Trophoblast cell (in vitro differentiated cells and primary cell): ENCODE results near the gene ACSL4.

Source experiments
- DNase-seq, 2 donors: peaks; one replicate each; pipeline ENCODE4 v3.0.0-alpha.2; 2016
- H2AFZ ChIP-seq: 2 replicates; pipeline ENCODE4 v1.6.1; 2013; ENCODE audit warnings: low read length, moderate library complexity, mild to moderate bottlenecking; ENCODE audit not compliant: insufficient read depth, poor library complexity
- H2AK5ac ChIP-seq: 2 replicates; pipeline ENCODE4 v1.6.1; 2013; ENCODE audit warnings: mild to moderate bottlenecking, low read length
- H2BK120ac ChIP-seq: 2 replicates; pipeline ENCODE4 v1.6.1; 2013; ENCODE audit warnings: low read length, mild to moderate bottlenecking, moderate library complexity; ENCODE audit not compliant: insufficient read depth, poor library complexity
- H2BK12ac ChIP-seq: 2 replicates; pipeline ENCODE4 v1.6.1; 2013; ENCODE audit warnings: mild to moderate bottlenecking, low read length, moderate library complexity
- H2BK5ac ChIP-seq: 2 replicates; pipeline ENCODE4 v1.6.1; 2013; ENCODE audit warnings: low read length, low read depth, moderate library complexity, mild to moderate bottlenecking; ENCODE audit not compliant: poor library complexity
- H3K14ac ChIP-seq: 2 replicates; pipeline ENCODE4 v1.6.1; 2013; ENCODE audit warnings: mild to moderate bottlenecking, low read length
- H3K18ac ChIP-seq: 2 replicates; pipeline ENCODE4 v1.6.1; 2013; ENCODE audit warnings: mild to moderate bottlenecking, low read length
- H3K23ac ChIP-seq: 2 replicates; pipeline ENCODE4 v1.6.1; 2013; ENCODE audit warnings: low read length
- H3K27ac ChIP-seq: 2 replicates; pipeline ENCODE4 v1.5.1; 2013; ENCODE audit warnings: low read depth, mild to moderate bottlenecking, inconsistent platforms, low read length, moderate library complexity
- H3K27me3 ChIP-seq: 2 replicates; pipeline ENCODE4 v1.6.1; 2013; ENCODE audit warnings: inconsistent platforms, mild to moderate bottlenecking, low read length, moderate library complexity; ENCODE audit not compliant: insufficient read depth
- H3K36me3 ChIP-seq, 2 experiments: 1 replicate in 1 of 2; 2 replicates in 1 of 2; pipeline ENCODE4 v1.6.1; 2013; ENCODE audit warnings: low read length in 2 of 2, mild to moderate bottlenecking in 2 of 2, moderate library complexity in 1 of 2; ENCODE audit not compliant: insufficient read depth in 2 of 2, control insufficient read depth in 1 of 2
- H3K4ac ChIP-seq: 2 replicates; pipeline ENCODE4 v1.6.1; 2013; ENCODE audit warnings: low read depth, mild to moderate bottlenecking, low read length, moderate library complexity
- H3K4me1 ChIP-seq, 2 experiments: 1 replicate in 1 of 2; 2 replicates in 1 of 2; pipeline ENCODE4 v1.6.1; 2013; ENCODE audit warnings: low read length in 2 of 2, mild to moderate bottlenecking in 2 of 2, moderate library complexity in 1 of 2; ENCODE audit not compliant: insufficient read depth in 2 of 2, control insufficient read depth in 1 of 2
- H3K4me2 ChIP-seq: 2 replicates; pipeline ENCODE4 v1.6.1; 2013; ENCODE audit warnings: inconsistent platforms, mild to moderate bottlenecking, low read length, moderate library complexity
- H3K4me3 ChIP-seq: 2 replicates; pipeline ENCODE4 v1.5.1; 2013; ENCODE audit warnings: mild to moderate bottlenecking, low read depth, low read length, inconsistent platforms
- H3K79me1 ChIP-seq: one replicate; pipeline ENCODE4 v1.6.1; 2013; ENCODE audit warnings: low read length
- H3K79me2 ChIP-seq: 2 replicates; pipeline ENCODE4 v1.6.1; 2013; ENCODE audit warnings: low read length, mild to moderate bottlenecking; ENCODE audit not compliant: control insufficient read depth, insufficient read depth, poor library complexity
- H3K9ac ChIP-seq: 2 replicates; pipeline ENCODE4 v1.6.1; 2013; ENCODE audit warnings: mild to moderate bottlenecking, low read length
- H3K9me3 ChIP-seq: 2 replicates; pipeline ENCODE4 v1.6.1; 2013; ENCODE audit warnings: low read depth, mild to moderate bottlenecking, control low read depth, inconsistent platforms, low read length; ENCODE audit not compliant: insufficient read depth
- H4K12ac ChIP-seq: 2 replicates; pipeline ENCODE4 v1.6.1; 2013; ENCODE audit warnings: low read depth, mild to moderate bottlenecking, low read length, moderate library complexity
- H4K8ac ChIP-seq: 2 replicates; pipeline ENCODE4 v1.6.1; 2013; ENCODE audit warnings: low read depth, mild to moderate bottlenecking, low read length, moderate library complexity
- H4K91ac ChIP-seq: one replicate; pipeline ENCODE4 v1.6.1; 2013; ENCODE audit warnings: low read depth, mild to moderate bottlenecking, low read length, moderate library complexity
- WGBS: extraction: QIAGEN DNeasy Blood & Tissue Kit; methylation state at CpG from one replicate; pipeline ENCODE4 v1.1.7; 2013; ENCODE audit warnings: missing lambda C conversion rate; ENCODE audit not compliant: insufficient read length, insufficient coverage; ENCODE audit errors: extremely low coverage; 5-methylcytosine and 5-hydroxymethylcytosine counted together

ACSL4 gene

DNA sequence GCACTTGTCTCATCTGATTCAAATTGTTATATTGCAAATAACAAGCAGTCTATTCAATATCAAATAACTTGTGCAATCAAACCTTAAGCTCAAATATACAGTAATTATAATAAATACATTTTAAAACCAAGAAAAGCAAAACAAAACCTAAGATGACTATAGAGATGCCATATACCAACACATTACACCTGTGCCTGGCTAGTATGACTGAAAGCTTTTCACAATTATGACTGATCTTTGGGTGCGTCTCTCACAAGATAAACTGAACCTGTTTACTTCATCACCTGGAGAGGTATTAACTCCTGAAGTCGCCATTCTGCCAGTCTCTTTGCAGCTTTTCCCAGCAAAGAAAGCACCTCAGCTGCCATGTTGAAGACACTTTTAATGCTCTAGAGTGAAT lies 41.3 kb downstream of the ACSL4 start:
- Histone ChIP-seq H3K27ac (no peak overlapping the region), H3K27me3 (no peaks in the 10 kb centered on the region), H3K14ac (no peak overlapping the region), H4K8ac (no peak overlapping the region), H3K79me1 (no peaks in the 10 kb centered on the region), H3K4ac (no peak overlapping the region), H3K9ac (no peak overlapping the region), H2BK5ac (no peak overlapping the region), H3K4me1 (no peaks in the 10 kb centered on the region), H2AFZ (no peak overlapping the region), H2BK120ac (no peak overlapping the region), H3K4me3 (no peak overlapping the region), H2AK5ac (no peak overlapping the region), H3K79me2 (no peaks in the 10 kb centered on the region), H3K9me3 (no peaks in the 10 kb centered on the region), H3K36me3 (no peaks in the 10 kb centered on the region), H2BK12ac (no peak overlapping the region), H4K12ac (no peak overlapping the region), H3K23ac (no peak overlapping the region), H3K4me2 (no peak overlapping the region), H3K18ac (no peak overlapping the region), H4K91ac (no peak overlapping the region)
- no CpG with 5 or more reads among the region's 2 CpGs for WGBS
- no peak for DNase-seq

- no peak overlapping the region for H3K14ac ChIP-seq
- no peak for DNase-seq
- H3K18ac ChIP-seq = no peak overlapping the region
- H3K4me2 ChIP-seq = no peak overlapping the region
- H4K91ac ChIP-seq = no peak overlapping the region
- H3K4me3 ChIP-seq = no peak overlapping the region
- no CpG with 5 or more reads among the region's 1 CpG for WGBS
- no peaks in the 10 kb centered on the region for H3K79me2 ChIP-seq
- no peak overlapping the region for H2AFZ ChIP-seq
- H4K8ac ChIP-seq = no peak overlapping the region
- H3K27ac ChIP-seq = no peak overlapping the region
- no peak overlapping the region for H2BK120ac ChIP-seq
- no peak overlapping the region for H2BK12ac ChIP-seq
- H3K4ac ChIP-seq = no peak overlapping the region
- H4K12ac ChIP-seq = no peak overlapping the region
- H2AK5ac ChIP-seq = no peak overlapping the region
- no peak overlapping the region for H2BK5ac ChIP-seq
- H3K27me3 ChIP-seq = no peaks in the 10 kb centered on the region
- H3K4me1 ChIP-seq = no peaks in the 10 kb centered on the region
- H3K23ac ChIP-seq = no peak overlapping the region
- no peaks in the 10 kb centered on the region for H3K79me1 ChIP-seq
- no peak overlapping the region for H3K9ac ChIP-seq
- no peaks in the 10 kb centered on the region for H3K36me3 ChIP-seq
- H3K9me3 ChIP-seq = no peaks in the 10 kb centered on the region
Observed at GRCh38 chrX:109691277-109691676, 41.8 kb downstream of the ACSL4 start.

- H3K4ac ChIP-seq = no peak overlapping the region
- H4K12ac ChIP-seq = no peak overlapping the region
- no peak overlapping the region for H3K14ac ChIP-seq
- H4K8ac ChIP-seq = no peak overlapping the region
- H4K91ac ChIP-seq = no peak overlapping the region
- no peaks in the 10 kb centered on the region for H3K27me3 ChIP-seq
- no peak overlapping the region for H3K18ac ChIP-seq
- H3K9me3 ChIP-seq = no peaks in the 10 kb centered on the region
- no peak overlapping the region for H2BK5ac ChIP-seq
- no peaks in the 10 kb centered on the region for H3K79me1 ChIP-seq
- no peak overlapping the region for H2AK5ac ChIP-seq
- H3K4me1 ChIP-seq = no peaks in the 10 kb centered on the region
- H3K79me2 ChIP-seq = no peaks in the 10 kb centered on the region
- H2BK120ac ChIP-seq = no peak overlapping the region
- H3K23ac ChIP-seq = no peak overlapping the region
- no peak overlapping the region for H2BK12ac ChIP-seq
- DNase-seq = no peak
- H3K36me3 ChIP-seq = no peaks in the 10 kb centered on the region
- H3K27ac ChIP-seq = no peak overlapping the region
- no CpG with 5 or more reads among the region's 1 CpG for WGBS
- no peak overlapping the region for H3K9ac ChIP-seq
- H2AFZ ChIP-seq = no peak overlapping the region
- H3K4me3 ChIP-seq = no peak overlapping the region
- no peak overlapping the region for H3K4me2 ChIP-seq
Observed at GRCh38 chrX:109687903-109688302, 45.2 kb downstream of the ACSL4 start.

DNA sequence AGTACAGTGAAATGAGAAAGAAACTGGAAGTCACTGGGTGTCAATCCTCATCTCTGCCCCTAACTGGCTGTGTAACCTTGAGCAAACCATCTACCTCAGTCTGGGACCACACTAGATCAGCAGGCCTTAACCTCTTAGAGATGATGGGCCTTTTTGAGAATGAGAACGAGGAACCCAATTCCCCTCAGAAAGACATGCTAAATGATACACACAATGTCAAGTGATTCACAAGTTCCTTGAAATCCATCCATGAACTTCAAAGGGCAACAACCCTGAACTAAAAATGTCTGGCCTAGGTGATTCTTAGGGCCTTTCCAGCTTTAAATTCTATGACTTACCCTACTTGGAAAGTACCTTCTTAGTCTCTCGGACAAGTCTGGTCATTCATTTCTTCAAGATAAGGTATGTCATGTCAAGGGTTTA lies 47.4 kb downstream of the ACSL4 start:
- no peak overlapping the region for H4K91ac ChIP-seq
- no peaks in the 10 kb centered on the region for H3K79me2 ChIP-seq
- no peak overlapping the region for H2BK120ac ChIP-seq
- H4K8ac ChIP-seq = no peak overlapping the region
- no peaks in the 10 kb centered on the region for H3K79me1 ChIP-seq
- no peak overlapping the region for H2AK5ac ChIP-seq
- no peak overlapping the region for H3K4me2 ChIP-seq
- no peak overlapping the region for H2BK5ac ChIP-seq
- no peak overlapping the region for H3K14ac ChIP-seq
- H3K27me3 ChIP-seq = no peaks in the 10 kb centered on the region
- no peaks in the 10 kb centered on the region for H3K4me1 ChIP-seq
- no peak overlapping the region for H3K4ac ChIP-seq
- H3K36me3 ChIP-seq = no peaks in the 10 kb centered on the region
- no peak for DNase-seq
- no peak overlapping the region for H3K4me3 ChIP-seq
- no peak overlapping the region for H3K9ac ChIP-seq
- no CpG with 5 or more reads among the region's 2 CpGs for WGBS
- no peak overlapping the region for H4K12ac ChIP-seq
- no peak overlapping the region for H2AFZ ChIP-seq
- no peaks in the 10 kb centered on the region for H3K9me3 ChIP-seq
- no peak overlapping the region for H3K27ac ChIP-seq
- H2BK12ac ChIP-seq = no peak overlapping the region
- no peak overlapping the region for H3K18ac ChIP-seq
- no peak overlapping the region for H3K23ac ChIP-seq
